Measurements from ENCODE around the gene CPB1.
"Not testable (repeated sequence)": the region's sequence is repeated elsewhere in the genome, so short reads cannot be mapped to it uniquely, and the experiment has no call there.

The CPB1 gene

DNA sequence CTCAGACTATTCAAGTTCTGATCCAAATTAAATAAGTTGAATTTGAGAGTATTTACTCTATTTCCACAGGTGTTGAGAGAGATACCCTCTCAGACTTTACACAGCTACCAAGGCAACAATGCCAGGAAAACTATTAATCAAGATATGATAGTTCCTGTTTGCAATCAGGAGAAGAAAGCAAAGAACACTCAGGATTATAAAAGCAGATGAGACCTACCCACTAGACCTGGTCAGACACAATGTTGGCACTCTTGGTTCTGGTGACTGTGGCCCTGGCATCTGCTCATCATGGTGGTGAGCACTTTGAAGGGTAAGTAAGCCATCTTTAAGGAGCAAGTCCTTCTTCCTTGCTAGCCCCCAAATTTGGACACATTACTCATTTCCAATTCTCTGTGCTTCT lies at the start of gene CPB1:
Gene CPB1 (plus strand): TSS at position 227 of the 400 bp plus-strand sequence. CDS start 13 bp downstream, at position 240.
- no peak within 1 kb of the TSS for H3K4me3 ChIP-seq (ENCODE audit: low read depth, low read length)
- TF ChIP-seq, protein P1, sequence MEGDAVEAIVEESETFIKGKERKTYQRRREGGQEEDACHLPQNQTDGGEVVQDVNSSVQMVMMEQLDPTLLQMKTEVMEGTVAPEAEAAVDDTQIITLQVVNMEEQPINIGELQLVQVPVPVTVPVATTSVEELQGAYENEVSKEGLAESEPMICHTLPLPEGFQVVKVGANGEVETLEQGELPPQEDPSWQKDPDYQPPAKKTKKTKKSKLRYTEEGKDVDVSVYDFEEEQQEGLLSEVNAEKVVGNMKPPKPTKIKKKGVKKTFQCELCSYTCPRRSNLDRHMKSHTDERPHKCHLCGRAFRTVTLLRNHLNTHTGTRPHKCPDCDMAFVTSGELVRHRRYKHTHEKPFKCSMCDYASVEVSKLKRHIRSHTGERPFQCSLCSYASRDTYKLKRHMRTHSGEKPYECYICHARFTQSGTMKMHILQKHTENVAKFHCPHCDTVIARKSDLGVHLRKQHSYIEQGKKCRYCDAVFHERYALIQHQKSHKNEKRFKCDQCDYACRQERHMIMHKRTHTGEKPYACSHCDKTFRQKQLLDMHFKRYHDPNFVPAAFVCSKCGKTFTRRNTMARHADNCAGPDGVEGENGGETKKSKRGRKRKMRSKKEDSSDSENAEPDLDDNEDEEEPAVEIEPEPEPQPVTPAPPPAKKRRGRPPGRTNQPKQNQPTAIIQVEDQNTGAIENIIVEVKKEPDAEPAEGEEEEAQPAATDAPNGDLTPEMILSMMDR (IDR thresholded peaks at IDR 0.05; ENCODE audit: low read depth, low read length): no peak

DNA sequence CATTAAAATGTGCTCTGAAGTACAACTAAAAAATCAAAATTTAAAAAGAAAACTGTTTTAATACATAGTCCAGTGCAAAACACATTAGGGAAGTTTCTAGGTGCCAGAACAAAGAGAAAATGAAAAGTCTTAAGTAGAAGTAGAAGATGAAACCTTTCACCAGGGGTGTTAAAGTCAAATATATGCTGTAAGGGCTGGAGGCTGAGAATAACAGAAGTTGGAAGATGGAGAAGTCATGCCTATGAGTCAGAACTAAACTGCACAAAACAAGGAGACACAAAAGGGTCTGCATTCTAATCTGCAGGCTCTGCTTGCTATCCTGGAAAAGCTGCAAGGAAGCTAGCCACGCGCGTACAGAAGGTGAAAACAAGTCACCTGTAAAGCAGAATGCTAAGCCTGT lies 48.7 kb upstream of the CPB1 start:
- TF ChIP-seq, protein P1 (IDR thresholded peaks at IDR 0.05; ENCODE audit: low read depth, low read length): no peak
- H3K4me3 ChIP-seq (ENCODE audit: low read depth, low read length): no peak overlapping the region

DNA sequence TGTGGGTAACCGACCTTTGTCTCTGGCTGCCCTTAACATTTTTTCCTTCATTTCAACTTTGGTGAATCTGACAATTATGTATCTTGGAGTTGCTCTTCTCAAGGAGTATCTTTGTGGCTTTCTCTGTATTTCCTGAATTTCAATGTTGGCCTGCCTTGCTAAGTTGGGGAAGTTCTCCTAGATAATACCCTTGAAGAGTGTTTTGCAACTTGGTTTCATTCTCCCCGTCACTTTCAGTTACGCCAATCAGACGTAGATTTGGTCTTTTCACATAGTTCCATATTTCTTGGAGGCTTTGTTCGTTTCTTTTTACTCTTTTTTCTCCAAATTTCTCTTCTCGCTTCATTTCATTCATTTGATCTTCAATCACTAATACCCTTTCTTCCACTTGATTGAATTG lies 42.6 kb upstream of the CPB1 start:
- not testable (repeated sequence) for H3K4me3 ChIP-seq (ENCODE audit: low read depth, low read length)

DNA sequence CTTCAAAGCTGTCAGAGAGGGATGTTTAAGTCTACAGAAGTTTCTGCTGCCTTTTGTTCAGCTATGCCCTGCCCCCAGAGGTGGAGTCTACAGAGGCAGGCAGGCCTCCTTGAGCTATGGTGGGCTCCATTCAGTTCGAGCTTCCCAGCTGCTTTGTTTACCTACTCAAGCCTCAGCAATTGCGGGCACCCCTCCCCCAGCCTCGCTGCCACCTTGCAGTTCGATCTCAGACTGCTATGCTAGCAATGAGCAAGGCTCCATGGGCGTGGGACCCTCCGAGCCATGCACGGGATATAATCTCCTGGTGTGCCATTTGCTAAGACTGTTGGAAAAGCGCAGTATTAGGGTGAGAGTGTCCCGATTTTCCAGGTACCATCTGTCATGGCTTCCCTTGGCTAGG lies 41.5 kb upstream of the CPB1 start:
- not testable (repeated sequence) for H3K4me3 ChIP-seq (ENCODE audit: low read depth, low read length)

DNA sequence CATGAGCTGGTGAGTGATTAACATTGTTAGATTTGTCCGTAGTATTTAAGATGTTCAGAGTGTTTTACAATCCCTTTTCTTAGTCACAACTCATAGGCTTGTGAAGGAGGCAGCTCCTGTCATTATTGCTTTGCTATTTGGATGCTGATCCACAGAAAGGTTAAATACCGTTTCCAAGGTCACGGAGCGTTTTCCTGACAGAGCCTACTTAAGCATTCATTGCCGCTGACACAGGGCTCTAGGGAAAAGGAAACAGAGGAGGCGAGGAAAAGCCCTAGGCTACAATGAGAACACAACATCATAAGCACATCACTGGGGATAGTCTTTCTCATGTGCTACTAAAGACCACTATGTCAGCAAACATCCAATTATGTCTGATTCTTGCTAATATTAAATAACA lies 38.5 kb upstream of the CPB1 start:
- TF ChIP-seq, protein P1 (IDR thresholded peaks at IDR 0.05; ENCODE audit: low read depth, low read length): no peak
- H3K4me3 ChIP-seq (ENCODE audit: low read depth, low read length): no peak overlapping the region

DNA sequence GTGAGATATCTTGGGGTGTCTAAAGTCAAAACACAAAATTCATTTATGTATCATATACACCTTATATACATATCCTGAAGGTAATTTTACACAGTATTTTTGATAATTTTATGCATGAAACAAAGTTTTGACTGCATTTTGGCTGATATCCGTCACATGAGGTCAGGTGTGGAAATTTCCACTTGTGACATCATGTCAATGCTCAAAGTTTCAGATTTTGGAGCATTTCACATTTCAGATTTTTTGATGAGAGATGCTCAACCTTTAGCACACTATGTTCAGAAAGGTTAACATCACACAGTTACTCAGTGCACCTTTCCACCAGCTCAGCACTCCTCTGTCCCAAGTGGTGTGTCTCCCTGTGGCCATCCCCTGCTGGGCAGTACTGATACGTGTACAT lies 37.7 kb upstream of the CPB1 start:
- no peak overlapping the region for H3K4me3 ChIP-seq (ENCODE audit: low read depth, low read length)
- TF ChIP-seq, protein P1 (IDR thresholded peaks at IDR 0.05; ENCODE audit: low read depth, low read length): no peak

DNA sequence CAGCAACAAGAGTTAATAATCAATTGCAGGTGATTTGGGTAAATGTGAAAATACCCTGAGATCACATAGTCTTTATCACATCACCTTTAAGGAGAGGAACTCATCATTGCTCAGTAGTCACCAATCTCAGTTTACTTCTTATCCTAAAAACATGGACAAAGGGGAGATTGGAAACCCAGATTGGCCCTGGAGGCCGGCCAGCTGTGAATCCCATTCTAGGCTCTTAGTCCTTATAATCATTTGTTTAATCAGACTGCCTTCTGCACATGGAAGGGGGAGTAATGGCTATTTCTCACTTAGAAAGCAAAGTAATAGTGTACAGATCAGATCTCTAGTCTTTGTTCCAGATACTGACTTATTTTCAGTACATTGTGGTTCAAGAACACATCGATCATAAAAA lies 37.2 kb upstream of the CPB1 start:
- TF ChIP-seq, protein P1 (IDR thresholded peaks at IDR 0.05; ENCODE audit: low read depth, low read length): no peak
- no peak overlapping the region for H3K4me3 ChIP-seq (ENCODE audit: low read depth, low read length)

DNA sequence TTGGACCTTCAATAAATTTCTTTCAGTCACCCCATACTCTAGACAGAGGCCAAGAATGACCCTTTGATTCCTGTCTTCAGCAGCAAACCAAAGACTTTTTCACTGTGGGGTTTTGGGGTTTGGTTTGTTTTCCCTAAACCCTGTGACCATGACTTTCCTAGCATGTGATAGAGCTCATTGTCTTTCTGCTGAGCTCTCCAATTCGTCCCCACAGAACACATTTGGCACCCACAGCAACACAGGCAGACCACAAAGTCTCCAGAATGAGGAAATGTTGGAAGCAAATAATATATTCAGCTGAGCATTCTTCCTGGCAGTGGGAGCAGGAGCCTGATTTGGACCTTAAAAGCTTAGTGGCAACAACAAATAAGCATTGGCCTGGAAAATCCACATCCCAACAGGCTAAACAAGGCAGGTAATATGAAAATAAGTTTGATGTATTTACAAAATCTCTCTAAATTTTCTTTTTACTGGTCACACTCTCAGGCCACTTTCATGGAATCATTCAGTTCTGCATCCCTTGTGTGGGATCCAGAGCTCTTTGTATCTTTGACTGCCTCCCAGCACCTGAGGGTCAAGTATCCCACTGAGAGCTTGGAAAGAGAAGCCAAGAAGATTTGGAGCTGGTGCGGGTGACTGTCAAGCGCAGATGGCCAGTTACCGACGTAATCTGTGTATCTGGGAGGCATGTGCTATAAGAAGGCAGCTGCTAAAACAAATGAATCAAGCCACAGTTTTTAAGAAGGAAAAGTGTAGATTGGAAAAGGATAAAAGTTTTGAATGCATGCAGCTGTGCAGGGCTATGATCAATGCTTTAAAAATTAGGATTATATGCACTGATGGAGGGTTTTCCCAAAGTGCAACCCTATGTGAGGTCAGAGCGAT lies 36.5 kb upstream of the CPB1 start:
- no peak overlapping the region for H3K4me3 ChIP-seq (ENCODE audit: low read depth, low read length)
- TF ChIP-seq, protein P1 (IDR thresholded peaks at IDR 0.05; ENCODE audit: low read depth, low read length): no peak

All from WI38 (cell line).